ENCODE results near the gene KLRG1. TPM values are rescaled to one million over a fixed set of nuclear protein-coding genes. Genes with fewer than 3 reads are reported as not detected.
A peak's percentile ranks its signal among the peaks of the same experiment; 100 is the strongest.

KLRG1 gene
- total RNA-seq, 2 donors from 2014 or later: 0.78 to 0.99 TPM

- Histone ChIP-seq H3K4me1 (no peaks in the 10 kb centered on the region), H3K27ac (no peak overlapping the region), H3K4me3 (no peak overlapping the region), H3K36me3 (replicated peaks in 1 of 2; ENCODE audit: insufficient read depth in 1 of 2, low read depth in 2 of 2) (no peaks in the 10 kb centered on the region), H3K9me3 (no peaks in the 10 kb centered on the region), H3K27me3 (no peaks in the 10 kb centered on the region)
- WGBS, 2 donors: 91 to 92% methylated on average over 7 of the region's 7 CpGs
- intact Hi-C loops (cut with DNase I): no loop called here
- TF ChIP-seq CTCF (IDR thresholded peaks at IDR 0.05) (no peak), POLR2A (IDR thresholded peaks at IDR 0.05) (no peak)
- DNase-seq (no peak), ATAC-seq (no peak)
Observed at GRCh38 chr12:9027161-9028059, 38.1 kb downstream of the KLRG1 start.

- intact Hi-C loops (cut with DNase I): loop anchor here (10.0 kb wide), 1 partner anchor 76 kb away; no protein-coding TSS in a partner anchor
- no peak for DNase-seq
- WGBS, 2 donors: 72 to 75% methylated on average over 2 of the region's 2 CpGs
- no peaks in the 10 kb centered on the region for H3K27me3 ChIP-seq
- H3K9me3 ChIP-seq: no peaks in the 10 kb centered on the region
- TF ChIP-seq POLR2A (IDR thresholded peaks at IDR 0.05) (no peak), CTCF (IDR thresholded peaks at IDR 0.05) (no peak)
- H3K4me1 ChIP-seq: no peaks in the 10 kb centered on the region
- H3K27ac ChIP-seq: no peak overlapping the region
- ATAC-seq: no peak
- no peaks in the 10 kb centered on the region for H3K36me3 ChIP-seq (replicated peaks in 1 of 2; ENCODE audit: insufficient read depth in 1 of 2, low read depth in 2 of 2)
- no peak overlapping the region for H3K4me3 ChIP-seq
Observed at GRCh38 chr12:9030776-9031175, 41.4 kb downstream of the KLRG1 start.

- no peak for ATAC-seq
- H3K27me3 ChIP-seq: no peaks in the 10 kb centered on the region
- TF ChIP-seq CTCF (IDR thresholded peaks at IDR 0.05): no peak
- TF ChIP-seq POLR2A (IDR thresholded peaks at IDR 0.05): no peak
- H3K4me3 ChIP-seq: no peak overlapping the region
- intact Hi-C loops (cut with DNase I): loop anchor here (10.0 kb wide), 1 partner anchor 78 kb away; no protein-coding TSS in a partner anchor
- H3K27ac ChIP-seq: no peak overlapping the region
- H3K4me1 ChIP-seq: peaks cover 13% of the 10 kb centered on the region
- peak in 1 of 4 donors; percentile 9 for DNase-seq
- H3K36me3 ChIP-seq (replicated peaks in 1 of 2; ENCODE audit: insufficient read depth in 1 of 2, low read depth in 2 of 2): no peaks in the 10 kb centered on the region
- 67 to 79% methylated on average over 5 of the region's 5 CpGs for WGBS, 2 donors
- no peaks in the 10 kb centered on the region for H3K9me3 ChIP-seq
Observed at GRCh38 chr12:9032202-9032964, 43.0 kb downstream of the KLRG1 start.

GRCh38 chr12:9033265-9033887 is 44.0 kb downstream of the KLRG1 start:
- Histone ChIP-seq H3K4me1 (peaks cover 13% of the 10 kb centered on the region), H3K36me3 (replicated peaks in 1 of 2; ENCODE audit: insufficient read depth in 1 of 2, low read depth in 2 of 2) (no peaks in the 10 kb centered on the region), H3K27ac (no peak overlapping the region), H3K9me3 (no peaks in the 10 kb centered on the region), H3K4me3 (no peak overlapping the region), H3K27me3 (no peaks in the 10 kb centered on the region)
- no peak for TF ChIP-seq CTCF (IDR thresholded peaks at IDR 0.05)
- no peak for TF ChIP-seq POLR2A (IDR thresholded peaks at IDR 0.05)
- ATAC-seq: no peak
- no peak for DNase-seq
- 87 to 100% methylated on average over 2 of the region's 2 CpGs for WGBS, 2 donors
- intact Hi-C loops (cut with DNase I): loop anchor here (10.0 kb wide), 1 partner anchor 79 kb away; no protein-coding TSS in a partner anchor

Measured in body of pancreas (tissue), 4 donors.